Lower leg skin (tissue), 3 donors: Measurements from ENCODE around the gene TAS2R43.

Experiments
- CTCF ChIP-seq, 3 donors: fragments of 450-650 bp; IDR thresholded peaks; one replicate each; pipeline ENCODE4 v1.5.1; 2016; ENCODE audit warnings: antibody characterized with exemption in 3 of 3, mild to moderate bottlenecking in 3 of 3, moderate library complexity in 2 of 3
- POLR2A ChIP-seq, 2 donors: fragments of 450-650 bp; IDR thresholded peaks; one replicate each; pipeline ENCODE4 v1.6.1; 2016 to 2017; ENCODE audit warnings: antibody characterized with exemption in 2 of 2, mild to moderate bottlenecking in 1 of 2, moderate library complexity in 1 of 2

- TF ChIP-seq CTCF (IDR thresholded peaks at IDR 0.05) (no peak), POLR2A (IDR thresholded peaks at IDR 0.05) (no peak)
Measured at GRCh38 chr12:11130382-11130781, 38.3 kb upstream of the TAS2R43 start.
